Activated CD8-positive, alpha-beta T cell treated with anti-CD3 and anti-CD28 coated beads, Interleukin-2, amount 10 ng/mL, durations not matched to agents 7 days and 5 days (primary cell): Measurements from ENCODE around the gene CLCA2. TPM values are rescaled to one million over a fixed set of nuclear protein-coding genes. Genes with fewer than 3 reads are reported as not detected.
A peak's percentile ranks its signal among the peaks of the same experiment; 100 is the strongest.

Experiments
- ATAC-seq: fragments of 150-1000 bp; cut with Tn5 transposase; one replicate; pipeline ENCODE4 v1.10.0; 2021; ENCODE audit warnings: moderate library complexity
- CTCF ChIA-PET: fragments of 350-600 bp; sonication (Branson Sonifier 250); formaldehyde crosslinking; loops from one replicate; lab custom pipeline; 2021; ENCODE audit warnings: antibody characterized with exemption; lab: Charles Lee
- POLR2A ChIA-PET: fragments of 350-600 bp; sonication (Branson Sonifier 250); formaldehyde crosslinking; loops from one replicate; lab custom pipeline; 2021; ENCODE audit warnings: antibody characterized with exemption; lab: Charles Lee
- DNase-seq: peaks from one replicate; pipeline ENCODE4 v3.0.0-alpha.2; 2020
- H3K27ac Mint-ChIP-seq: one replicate; pipeline ENCODE4 v1.8.0; 2021; ENCODE audit warnings: mild to moderate bottlenecking, mixed read lengths
- H3K27me3 Mint-ChIP-seq: one replicate; pipeline ENCODE4 v1.8.0; 2021; ENCODE audit warnings: low read depth, mixed read lengths
- H3K36me3 Mint-ChIP-seq: one replicate; pipeline ENCODE4 v1.8.0; 2021; ENCODE audit warnings: low read depth, mixed read lengths
- H3K4me1 Mint-ChIP-seq: one replicate; pipeline ENCODE4 v1.8.0; 2021; ENCODE audit warnings: low read depth, mixed read lengths
- H3K4me3 Mint-ChIP-seq: one replicate; pipeline ENCODE4 v1.8.0; 2021; ENCODE audit warnings: mild to moderate bottlenecking, mixed read lengths
- H3K9me3 Mint-ChIP-seq: one replicate; pipeline ENCODE4 v1.8.0; 2022; ENCODE audit warnings: mixed read lengths; ENCODE audit not compliant: insufficient read depth
- total RNA-seq, 2 experiments: library from RNA; stranded (reverse); gene quantifications; one replicate each; pipeline ENCODE4 v1.2.3, GENCODE V29; 2021

Gene CLCA2, protein sequence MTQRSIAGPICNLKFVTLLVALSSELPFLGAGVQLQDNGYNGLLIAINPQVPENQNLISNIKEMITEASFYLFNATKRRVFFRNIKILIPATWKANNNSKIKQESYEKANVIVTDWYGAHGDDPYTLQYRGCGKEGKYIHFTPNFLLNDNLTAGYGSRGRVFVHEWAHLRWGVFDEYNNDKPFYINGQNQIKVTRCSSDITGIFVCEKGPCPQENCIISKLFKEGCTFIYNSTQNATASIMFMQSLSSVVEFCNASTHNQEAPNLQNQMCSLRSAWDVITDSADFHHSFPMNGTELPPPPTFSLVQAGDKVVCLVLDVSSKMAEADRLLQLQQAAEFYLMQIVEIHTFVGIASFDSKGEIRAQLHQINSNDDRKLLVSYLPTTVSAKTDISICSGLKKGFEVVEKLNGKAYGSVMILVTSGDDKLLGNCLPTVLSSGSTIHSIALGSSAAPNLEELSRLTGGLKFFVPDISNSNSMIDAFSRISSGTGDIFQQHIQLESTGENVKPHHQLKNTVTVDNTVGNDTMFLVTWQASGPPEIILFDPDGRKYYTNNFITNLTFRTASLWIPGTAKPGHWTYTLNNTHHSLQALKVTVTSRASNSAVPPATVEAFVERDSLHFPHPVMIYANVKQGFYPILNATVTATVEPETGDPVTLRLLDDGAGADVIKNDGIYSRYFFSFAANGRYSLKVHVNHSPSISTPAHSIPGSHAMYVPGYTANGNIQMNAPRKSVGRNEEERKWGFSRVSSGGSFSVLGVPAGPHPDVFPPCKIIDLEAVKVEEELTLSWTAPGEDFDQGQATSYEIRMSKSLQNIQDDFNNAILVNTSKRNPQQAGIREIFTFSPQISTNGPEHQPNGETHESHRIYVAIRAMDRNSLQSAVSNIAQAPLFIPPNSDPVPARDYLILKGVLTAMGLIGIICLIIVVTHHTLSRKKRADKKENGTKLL
- not detected for total RNA-seq

- no peaks in the 10 kb centered on the region for H3K9me3 Mint-ChIP-seq
- no peak within 1 kb of the TSS for H3K4me3 Mint-ChIP-seq
- peaks cover 5% of the 10 kb centered on the region for H3K4me1 Mint-ChIP-seq
- DNase-seq (no peak), ATAC-seq (no peak)
- H3K27me3 Mint-ChIP-seq: peaks cover 23% of the 10 kb centered on the region
- no peak within 1 kb of the TSS for H3K27ac Mint-ChIP-seq
- POLR2A ChIA-PET: no interaction called here
- CTCF ChIA-PET: interaction anchor here (1.3 to 3.5 kb wide), 2 partner anchors 44 to 77 kb away, joined by 5 to 15 read pairs; no protein-coding TSS in a partner anchor
- H3K36me3 Mint-ChIP-seq: no peaks in the 10 kb centered on the region
These were observed at the start of gene CLCA2 for GRCh38 chr1:86423873-86424272. TSS of gene CLCA2 (plus strand) at chr1:86424171. CDS start at chr1:86424248, 77 bp downstream.

DNA sequence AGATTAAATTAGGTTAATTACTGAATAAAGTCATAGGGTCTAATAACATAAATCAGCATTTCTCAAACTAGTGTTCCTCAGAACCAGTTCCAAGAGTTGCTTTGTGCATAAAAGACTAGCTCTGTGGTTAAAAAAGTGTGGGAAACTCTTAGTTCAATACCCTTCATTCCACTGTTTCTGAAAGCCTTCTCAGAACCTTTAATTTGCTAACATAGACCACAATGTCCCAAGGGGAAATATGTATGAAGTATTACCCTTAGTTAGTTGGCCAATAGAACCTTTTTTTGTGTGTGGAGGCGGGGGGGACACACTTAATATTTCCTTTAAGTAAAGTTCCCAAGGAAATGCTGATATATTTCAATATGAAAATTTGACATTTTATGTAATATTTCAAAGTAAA lies 48.3 kb upstream of the CLCA2 start:
- Mint-ChIP-seq H3K27ac (no peak overlapping the region), H3K27me3 (no peaks in the 10 kb centered on the region), H3K9me3 (peaks cover 17% of the 10 kb centered on the region), H3K4me1 (peaks cover 6% of the 10 kb centered on the region), H3K4me3 (no peak overlapping the region), H3K36me3 (peaks cover 44% of the 10 kb centered on the region)
- POLR2A ChIA-PET: no interaction called here
- ATAC-seq (no peak), DNase-seq (no peak)
- CTCF ChIA-PET: interaction anchor here (0.8 to 1.4 kb wide), 3 partner anchors 18 to 126 kb away, joined by 3 read pairs; no protein-coding TSS in a partner anchor

DNA sequence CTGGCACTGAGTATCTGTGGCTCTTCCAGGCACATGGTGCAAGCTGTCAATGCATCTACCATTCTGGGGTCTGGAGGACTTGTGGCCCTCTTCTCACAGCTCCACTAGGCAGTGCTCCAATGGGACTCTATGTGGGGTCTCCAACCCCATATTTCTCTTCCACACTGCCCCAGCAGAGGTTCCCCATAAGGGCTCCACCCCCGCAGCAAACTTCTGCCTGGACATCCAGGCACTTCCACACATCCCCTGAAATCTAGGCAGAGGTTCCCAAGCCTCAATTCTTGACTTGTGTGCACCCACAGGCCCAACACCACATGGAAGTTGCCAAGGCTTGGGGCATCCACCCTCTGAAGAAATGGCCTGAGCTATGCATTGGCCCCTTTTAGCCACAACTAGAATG lies 46.6 kb upstream of the CLCA2 start:
- H3K27me3 Mint-ChIP-seq: no peaks in the 10 kb centered on the region
- POLR2A ChIA-PET: no interaction called here
- CTCF ChIA-PET: no interaction called here
- H3K9me3 Mint-ChIP-seq: peaks cover 17% of the 10 kb centered on the region
- no peak overlapping the region for H3K4me3 Mint-ChIP-seq
- no peak for ATAC-seq
- DNase-seq: no peak
- H3K36me3 Mint-ChIP-seq: peaks cover 44% of the 10 kb centered on the region
- H3K4me1 Mint-ChIP-seq: peaks cover 9% of the 10 kb centered on the region
- no peak overlapping the region for H3K27ac Mint-ChIP-seq

DNA sequence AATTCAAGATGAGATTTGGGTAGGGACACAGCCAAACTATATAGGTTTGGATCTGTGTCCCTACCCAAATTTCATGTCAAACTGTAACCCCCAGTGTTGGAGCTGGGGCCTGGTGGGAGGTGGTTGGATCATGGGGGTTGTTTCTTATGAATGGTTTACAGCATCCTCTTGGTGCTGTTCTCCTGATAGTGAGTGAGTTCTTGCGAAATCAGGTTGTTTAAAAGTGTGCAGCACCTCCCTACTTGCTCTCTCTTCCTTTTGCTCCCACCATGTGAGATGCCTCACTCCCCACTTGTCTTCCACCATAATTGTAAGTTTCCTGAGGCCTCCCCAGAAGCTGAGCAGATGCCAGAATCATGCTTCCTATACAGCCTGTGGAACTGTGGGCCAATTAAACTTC lies 45.2 kb upstream of the CLCA2 start:
- H3K36me3 Mint-ChIP-seq: peaks cover 39% of the 10 kb centered on the region
- peaks cover 17% of the 10 kb centered on the region for H3K9me3 Mint-ChIP-seq
- DNase-seq (no peak), ATAC-seq (no peak)
- H3K4me3 Mint-ChIP-seq: no peak overlapping the region
- CTCF ChIA-PET: interaction anchor here (1.1 to 2.1 kb wide), 4 partner anchors 17 to 454 kb away, joined by 4 to 38 read pairs (median 6); partner anchors contain the start of gene ODF2L
- POLR2A ChIA-PET: no interaction called here
- no peaks in the 10 kb centered on the region for H3K27me3 Mint-ChIP-seq
- H3K4me1 Mint-ChIP-seq: peaks cover 14% of the 10 kb centered on the region
- no peak overlapping the region for H3K27ac Mint-ChIP-seq

GRCh38 chr1:86380257-86380861 lies 43.6 kb upstream of the CLCA2 start:
- peak; percentile 40 for DNase-seq

DNA sequence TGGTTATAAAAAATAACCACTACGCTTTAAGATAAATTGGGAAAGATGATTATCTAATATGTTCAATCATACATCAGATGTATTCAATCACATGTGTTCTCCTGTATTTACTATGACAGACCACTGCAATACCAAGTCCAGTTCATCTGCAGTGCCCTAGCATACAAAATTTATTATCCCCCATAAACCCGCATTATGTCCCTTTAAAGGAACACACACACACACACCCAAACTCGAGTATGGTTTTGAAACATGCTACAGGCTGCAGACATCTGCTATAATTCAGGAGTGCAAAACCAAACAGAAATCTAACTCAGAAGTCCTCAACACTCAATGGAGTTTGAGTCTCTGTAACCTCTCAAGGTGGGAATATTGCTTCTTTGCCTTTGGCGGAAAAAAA lies 42.7 kb upstream of the CLCA2 start:
- CTCF ChIA-PET: no interaction called here
- POLR2A ChIA-PET: no interaction called here
- no peaks in the 10 kb centered on the region for H3K27me3 Mint-ChIP-seq
- H3K36me3 Mint-ChIP-seq: peaks cover 32% of the 10 kb centered on the region
- peaks cover 14% of the 10 kb centered on the region for H3K4me1 Mint-ChIP-seq
- peaks cover 17% of the 10 kb centered on the region for H3K9me3 Mint-ChIP-seq
- H3K4me3 Mint-ChIP-seq: no peak overlapping the region
- DNase-seq: no peak
- no peak overlapping the region for H3K27ac Mint-ChIP-seq
- no peak for ATAC-seq

More at GRCh38 chr1:86380257-86380861, 43.6 kb upstream of the CLCA2 start:
- H3K4me3 Mint-ChIP-seq: no peak overlapping the region
- H3K9me3 Mint-ChIP-seq: peaks cover 17% of the 10 kb centered on the region
- peak; percentile 57 for ATAC-seq
- H3K27me3 Mint-ChIP-seq: no peaks in the 10 kb centered on the region
- POLR2A ChIA-PET: no interaction called here
- CTCF ChIA-PET: interaction anchor here (0.7 to 2.1 kb wide), 16 partner anchors 9 to 326 kb away, joined by 3 to 38 read pairs (median 5); partner anchors contain the start of genes CLCA2, ODF2L and SH3GLB1
- no peak overlapping the region for H3K27ac Mint-ChIP-seq
- peaks cover 14% of the 10 kb centered on the region for H3K4me1 Mint-ChIP-seq
- peaks cover 33% of the 10 kb centered on the region for H3K36me3 Mint-ChIP-seq

- DNase-seq (no peak), ATAC-seq (no peak)
- ChIA-PET POLR2A (interaction anchor here (1.7 kb wide), 1 partner anchor 14 kb away, joined by 5 read pairs; the partner anchor contains the start of gene ODF2L), CTCF (interaction anchor here (1.0 to 3.9 kb wide), 4 partner anchors 14 to 321 kb away, joined by 3 to 33 read pairs (median 5); partner anchors contain the start of gene ODF2L)
- peaks cover 5% of the 10 kb centered on the region for H3K9me3 Mint-ChIP-seq
- H3K27me3 Mint-ChIP-seq: no peaks in the 10 kb centered on the region
- no peak overlapping the region for H3K27ac Mint-ChIP-seq
- H3K4me1 Mint-ChIP-seq: peaks cover 14% of the 10 kb centered on the region
- peak overlapping the region; percentile 60 for H3K4me3 Mint-ChIP-seq
- peaks cover 15% of the 10 kb centered on the region for H3K36me3 Mint-ChIP-seq
These were observed 41.1 kb upstream of the CLCA2 start for GRCh38 chr1:86382878-86383277.

- POLR2A ChIA-PET: interaction anchor here (0.9 kb wide), 1 partner anchor 658 kb away, joined by 3 read pairs; no protein-coding TSS in a partner anchor
- ATAC-seq: no peak
- CTCF ChIA-PET: interaction anchor here (0.5 to 2.0 kb wide), 8 partner anchors 26 to 1080 kb away, joined by 3 to 8 read pairs (median 4); partner anchors contain the start of gene SH3GLB1
- DNase-seq: no peak
- H3K27ac Mint-ChIP-seq: no peak overlapping the region
- H3K4me1 Mint-ChIP-seq: peaks cover 37% of the 10 kb centered on the region
- no peak overlapping the region for H3K4me3 Mint-ChIP-seq
- H3K27me3 Mint-ChIP-seq: no peaks in the 10 kb centered on the region
- H3K36me3 Mint-ChIP-seq: peaks cover 21% of the 10 kb centered on the region
- no peaks in the 10 kb centered on the region for H3K9me3 Mint-ChIP-seq
These were observed 35.9 kb upstream of the CLCA2 start for GRCh38 chr1:86387916-86388627.

- Mint-ChIP-seq H3K36me3 (peaks cover 23% of the 10 kb centered on the region), H3K9me3 (no peaks in the 10 kb centered on the region), H3K27ac (no peak overlapping the region), H3K27me3 (no peaks in the 10 kb centered on the region), H3K4me3 (no peak overlapping the region), H3K4me1 (peaks cover 44% of the 10 kb centered on the region)
- ATAC-seq: no peak
- DNase-seq: no peak
- ChIA-PET CTCF (interaction anchor here (0.9 to 2.0 kb wide), 7 partner anchors 32 to 315 kb away, joined by 3 to 8 read pairs (median 6); partner anchors contain the start of gene SH3GLB1), POLR2A (no interaction called here)
These were observed 35.2 kb upstream of the CLCA2 start for GRCh38 chr1:86388777-86389176.

GRCh38 chr1:86389307-86389706 lies 34.7 kb upstream of the CLCA2 start:
- peak overlapping the region; percentile 66 for H3K27ac Mint-ChIP-seq
- ATAC-seq (peak; percentile 81), DNase-seq (no peak)
- POLR2A ChIA-PET: no interaction called here
- H3K4me3 Mint-ChIP-seq: peak overlapping the region; percentile 69
- no peaks in the 10 kb centered on the region for H3K9me3 Mint-ChIP-seq
- no peaks in the 10 kb centered on the region for H3K27me3 Mint-ChIP-seq
- peaks cover 46% of the 10 kb centered on the region for H3K4me1 Mint-ChIP-seq
- peaks cover 24% of the 10 kb centered on the region for H3K36me3 Mint-ChIP-seq
- CTCF ChIA-PET: interaction anchor here (1.1 to 2.1 kb wide), 4 partner anchors 9 to 315 kb away, joined by 4 to 8 read pairs (median 5); partner anchors contain the start of gene SH3GLB1
